Measurements from ENCODE around the gene MPRIP. TPM values are rescaled to one million over a fixed set of nuclear protein-coding genes. Genes with fewer than 3 reads are reported as not detected.

MPRIP gene
- polyA plus RNA-seq, 1 of the 3 experiments (the other 2 are of a cell fraction) = 64.4 TPM

- no peak overlapping the region for H2AFZ ChIP-seq (ENCODE audit: low read depth)
- ChIA-PET POLR2A (no interaction called here), CTCF (interaction anchor here (1.8 kb wide), 1 partner anchor 12 kb away, joined by 5 read pairs; no protein-coding TSS in a partner anchor)
- no peak overlapping the region for H3K4me3 ChIP-seq (ENCODE audit: low read depth in 2 of 2, low read length in 1 of 2)
- peaks cover 4 to 12% of the 10 kb centered on the region in 2 experiments; a peak in 3 of 4 replicates for H3K4me1 ChIP-seq (ENCODE audit: control insufficient read depth in 1 of 2, insufficient read depth in 2 of 2, low read depth in 1 of 2, low read length in 1 of 2)
- H3K9me3 ChIP-seq = no peaks in the 10 kb centered on the region
- no peak overlapping the region for H3K9ac ChIP-seq
- H3K9me2 ChIP-seq = no peaks in the 10 kb centered on the region
- H3F3A ChIP-seq (replicated peaks; ENCODE audit: insufficient read depth) = no peaks in the 10 kb centered on the region
- H3K4me2 ChIP-seq = no peak overlapping the region
- H4K20me1 ChIP-seq (ENCODE audit: insufficient read depth) = peaks cover 21% of the 10 kb centered on the region
- TF ChIP-seq PBX3 (IDR thresholded peaks at IDR 0.05) = no peak
- TF ChIP-seq TAF1 (IDR thresholded peaks at IDR 0.05; ENCODE audit: borderline replicate concordance, low read depth, low read length) = no peak
- no peak for TF ChIP-seq FOSL2 (IDR thresholded peaks at IDR 0.05; ENCODE audit: borderline replicate concordance, low read depth)
- no peak for TF ChIP-seq RXRA (IDR thresholded peaks at IDR 0.05; ENCODE audit: borderline replicate concordance, low read depth)
- TF ChIP-seq SMC3 (IDR thresholded peaks at IDR 0.05; ENCODE audit: low read depth, low read length) = no peak
- TF ChIP-seq NFIC (IDR thresholded peaks at IDR 0.05; ENCODE audit: borderline replicate concordance) = no peak
- TF ChIP-seq IRF3 (IDR thresholded peaks at IDR 0.05; ENCODE audit: low read depth, low read length) = no peak
- no peak for TF ChIP-seq ZBTB33 (IDR thresholded peaks at IDR 0.05; ENCODE audit: borderline replicate concordance, low read depth)
- TF ChIP-seq MXI1 (IDR thresholded peaks at IDR 0.05; ENCODE audit: low read depth, low read length) = no peak
- no peak for TF ChIP-seq TEAD4 (IDR thresholded peaks at IDR 0.05; ENCODE audit: borderline replicate concordance, insufficient read depth)
- TF ChIP-seq NRF1 (IDR thresholded peaks at IDR 0.05; ENCODE audit: low read depth, low read length) = no peak
- no peak for TF ChIP-seq ELF1 (IDR thresholded peaks at IDR 0.05)
- TF ChIP-seq MEF2A (IDR thresholded peaks at IDR 0.05; ENCODE audit: borderline replicate concordance, low read depth) = no peak
- no peak for TF ChIP-seq RCOR1 (IDR thresholded peaks at IDR 0.05; ENCODE audit: low read length)
- H3K36me3 ChIP-seq (replicated peaks in 1 of 2; ENCODE audit: control insufficient read depth in 1 of 2, insufficient read depth in 2 of 2, low read length in 1 of 2) = peaks cover 9 to 28% of the 10 kb centered on the region in 2 experiments
- no peak for DNase-seq
- 88% methylated on average over 11 of the region's 11 CpGs for WGBS (ENCODE audit: low lambda C conversion rate)
- H3K79me2 ChIP-seq (ENCODE audit: insufficient read depth) = peaks cover 47% of the 10 kb centered on the region
- no peak overlapping the region for H3K27ac ChIP-seq (ENCODE audit: low read depth in 2 of 2, low read length in 1 of 2)
- no peaks in the 10 kb centered on the region for H3K27me3 ChIP-seq (ENCODE audit: insufficient read depth)
Observed at GRCh38 chr17:17232303-17232621, 190.0 kb downstream of the MPRIP start.
